ENCODE data around the gene SNRPD3. TPM values are rescaled to one million over a fixed set of nuclear protein-coding genes. Genes with fewer than 3 reads are reported as not detected.

SNRPD3 gene
- total RNA-seq, 1 experiment from 2014 or later = 144 TPM

DNA sequence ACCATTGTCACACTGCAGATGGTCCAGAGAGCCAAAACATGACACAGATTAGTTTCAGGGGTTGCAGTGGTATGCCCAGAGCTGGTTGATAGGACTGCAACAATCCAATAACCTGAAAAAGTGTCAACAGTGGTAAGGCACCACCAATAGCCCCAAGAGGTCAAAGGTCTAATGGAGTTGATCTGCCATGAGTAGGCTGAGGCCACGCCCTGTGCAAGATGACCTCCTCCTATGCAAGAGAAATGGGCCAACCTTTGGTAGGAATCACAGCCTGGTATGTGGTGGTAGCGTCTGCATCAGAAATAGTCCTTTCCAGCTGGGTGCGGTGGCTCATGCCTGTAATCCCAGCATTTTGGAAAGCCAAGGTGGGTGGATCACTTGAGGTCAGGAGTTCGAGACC lies 20.5 kb upstream of the SNRPD3 start:
- no peaks in the 10 kb centered on the region for H3K36me3 ChIP-seq (ENCODE audit: control insufficient read depth in 1 of 2, insufficient read depth in 2 of 2, low read length in 2 of 2)
- no peak for TF ChIP-seq ZFX (IDR thresholded peaks at IDR 0.05)
- TF ChIP-seq, protein P1, sequence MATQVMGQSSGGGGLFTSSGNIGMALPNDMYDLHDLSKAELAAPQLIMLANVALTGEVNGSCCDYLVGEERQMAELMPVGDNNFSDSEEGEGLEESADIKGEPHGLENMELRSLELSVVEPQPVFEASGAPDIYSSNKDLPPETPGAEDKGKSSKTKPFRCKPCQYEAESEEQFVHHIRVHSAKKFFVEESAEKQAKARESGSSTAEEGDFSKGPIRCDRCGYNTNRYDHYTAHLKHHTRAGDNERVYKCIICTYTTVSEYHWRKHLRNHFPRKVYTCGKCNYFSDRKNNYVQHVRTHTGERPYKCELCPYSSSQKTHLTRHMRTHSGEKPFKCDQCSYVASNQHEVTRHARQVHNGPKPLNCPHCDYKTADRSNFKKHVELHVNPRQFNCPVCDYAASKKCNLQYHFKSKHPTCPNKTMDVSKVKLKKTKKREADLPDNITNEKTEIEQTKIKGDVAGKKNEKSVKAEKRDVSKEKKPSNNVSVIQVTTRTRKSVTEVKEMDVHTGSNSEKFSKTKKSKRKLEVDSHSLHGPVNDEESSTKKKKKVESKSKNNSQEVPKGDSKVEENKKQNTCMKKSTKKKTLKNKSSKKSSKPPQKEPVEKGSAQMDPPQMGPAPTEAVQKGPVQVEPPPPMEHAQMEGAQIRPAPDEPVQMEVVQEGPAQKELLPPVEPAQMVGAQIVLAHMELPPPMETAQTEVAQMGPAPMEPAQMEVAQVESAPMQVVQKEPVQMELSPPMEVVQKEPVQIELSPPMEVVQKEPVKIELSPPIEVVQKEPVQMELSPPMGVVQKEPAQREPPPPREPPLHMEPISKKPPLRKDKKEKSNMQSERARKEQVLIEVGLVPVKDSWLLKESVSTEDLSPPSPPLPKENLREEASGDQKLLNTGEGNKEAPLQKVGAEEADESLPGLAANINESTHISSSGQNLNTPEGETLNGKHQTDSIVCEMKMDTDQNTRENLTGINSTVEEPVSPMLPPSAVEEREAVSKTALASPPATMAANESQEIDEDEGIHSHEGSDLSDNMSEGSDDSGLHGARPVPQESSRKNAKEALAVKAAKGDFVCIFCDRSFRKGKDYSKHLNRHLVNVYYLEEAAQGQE (IDR thresholded peaks at IDR 0.05; ENCODE audit: low read depth) = no peak
- TF ChIP-seq, protein P2, sequence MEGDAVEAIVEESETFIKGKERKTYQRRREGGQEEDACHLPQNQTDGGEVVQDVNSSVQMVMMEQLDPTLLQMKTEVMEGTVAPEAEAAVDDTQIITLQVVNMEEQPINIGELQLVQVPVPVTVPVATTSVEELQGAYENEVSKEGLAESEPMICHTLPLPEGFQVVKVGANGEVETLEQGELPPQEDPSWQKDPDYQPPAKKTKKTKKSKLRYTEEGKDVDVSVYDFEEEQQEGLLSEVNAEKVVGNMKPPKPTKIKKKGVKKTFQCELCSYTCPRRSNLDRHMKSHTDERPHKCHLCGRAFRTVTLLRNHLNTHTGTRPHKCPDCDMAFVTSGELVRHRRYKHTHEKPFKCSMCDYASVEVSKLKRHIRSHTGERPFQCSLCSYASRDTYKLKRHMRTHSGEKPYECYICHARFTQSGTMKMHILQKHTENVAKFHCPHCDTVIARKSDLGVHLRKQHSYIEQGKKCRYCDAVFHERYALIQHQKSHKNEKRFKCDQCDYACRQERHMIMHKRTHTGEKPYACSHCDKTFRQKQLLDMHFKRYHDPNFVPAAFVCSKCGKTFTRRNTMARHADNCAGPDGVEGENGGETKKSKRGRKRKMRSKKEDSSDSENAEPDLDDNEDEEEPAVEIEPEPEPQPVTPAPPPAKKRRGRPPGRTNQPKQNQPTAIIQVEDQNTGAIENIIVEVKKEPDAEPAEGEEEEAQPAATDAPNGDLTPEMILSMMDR (IDR thresholded peaks at IDR 0.05 in 2 of 3, conservative IDR thresholded peaks at IDR 0.05 in 1 of 3; ENCODE audit: borderline replicate concordance in 1 of 3, insufficient read depth in 1 of 3, low read depth in 2 of 3, low read length in 2 of 3) = no peak
- no peak for TF ChIP-seq EZH2 (IDR thresholded peaks at IDR 0.05)
- TF ChIP-seq CBX3 (IDR thresholded peaks at IDR 0.05; ENCODE audit: low read depth) = no peak
- TF ChIP-seq EZH2phosphoT487 (IDR thresholded peaks at IDR 0.05; ENCODE audit: borderline replicate concordance) = no peak
- TF ChIP-seq ELF1 (IDR thresholded peaks at IDR 0.05; ENCODE audit: borderline replicate concordance, low read depth) = no peak
- TF ChIP-seq RAD21 (IDR thresholded peaks at IDR 0.05; ENCODE audit: low read depth) = no peak
- TF ChIP-seq ZNF274 (IDR thresholded peaks at IDR 0.05; ENCODE audit: low read depth, low read length) = no peak
- TF ChIP-seq, protein P3, sequence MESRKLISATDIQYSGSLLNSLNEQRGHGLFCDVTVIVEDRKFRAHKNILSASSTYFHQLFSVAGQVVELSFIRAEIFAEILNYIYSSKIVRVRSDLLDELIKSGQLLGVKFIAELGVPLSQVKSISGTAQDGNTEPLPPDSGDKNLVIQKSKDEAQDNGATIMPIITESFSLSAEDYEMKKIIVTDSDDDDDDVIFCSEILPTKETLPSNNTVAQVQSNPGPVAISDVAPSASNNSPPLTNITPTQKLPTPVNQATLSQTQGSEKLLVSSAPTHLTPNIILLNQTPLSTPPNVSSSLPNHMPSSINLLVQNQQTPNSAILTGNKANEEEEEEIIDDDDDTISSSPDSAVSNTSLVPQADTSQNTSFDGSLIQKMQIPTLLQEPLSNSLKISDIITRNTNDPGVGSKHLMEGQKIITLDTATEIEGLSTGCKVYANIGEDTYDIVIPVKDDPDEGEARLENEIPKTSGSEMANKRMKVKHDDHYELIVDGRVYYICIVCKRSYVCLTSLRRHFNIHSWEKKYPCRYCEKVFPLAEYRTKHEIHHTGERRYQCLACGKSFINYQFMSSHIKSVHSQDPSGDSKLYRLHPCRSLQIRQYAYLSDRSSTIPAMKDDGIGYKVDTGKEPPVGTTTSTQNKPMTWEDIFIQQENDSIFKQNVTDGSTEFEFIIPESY (IDR thresholded peaks at IDR 0.05; ENCODE audit: extremely low read depth, insufficient replicate concordance, low read length) = no peak
- no peak for TF ChIP-seq POLR2A (IDR thresholded peaks at IDR 0.05; ENCODE audit: borderline replicate concordance, extremely low read depth, insufficient read depth, insufficient read length)
- TF ChIP-seq YY1 (IDR thresholded peaks at IDR 0.05; ENCODE audit: extremely low read depth, insufficient replicate concordance, low read depth, low read length) = no peak
- no peak overlapping the region for H3K4me2 ChIP-seq (ENCODE audit: low read length)
- no peaks in the 10 kb centered on the region for H3K27me3 ChIP-seq (ENCODE audit: insufficient read depth, low read length)
- no TSS peak for BruUV-seq (replicated peaks)
- H3K79me2 ChIP-seq (ENCODE audit: insufficient read depth, low read length) = no peaks in the 10 kb centered on the region
- DNase-seq (ENCODE audit: low read depth, low spot score) (no peak), ATAC-seq (no peak)
- H3K9me3 ChIP-seq (ENCODE audit: control insufficient read depth in 1 of 2, insufficient read depth in 1 of 2, low read depth in 1 of 2, low read length in 2 of 2) = no peaks in the 10 kb centered on the region
- no peak overlapping the region for H3K4me3 ChIP-seq (replicated peaks in 1 of 2; ENCODE audit: low read depth in 1 of 2, low read length in 2 of 2)
- no peak overlapping the region for H3K9ac ChIP-seq (ENCODE audit: low read length)
- intact Hi-C loops (cut with micrococcal nuclease) = no loop called here
- CTCF ChIA-PET = interaction anchor here (1.2 kb wide), 1 partner anchor 13 kb away, joined by 3 read pairs; no protein-coding TSS in a partner anchor
- no peak overlapping the region for H3K27ac ChIP-seq (ENCODE audit: low read depth, low read length)
- H4K20me1 ChIP-seq (ENCODE audit: insufficient read depth) = no peaks in the 10 kb centered on the region
- RAD21 ChIA-PET (ENCODE audit: low non-redundant PET in 1 of 2, low total read pairs in 2 of 2, uncharacterized antibody in 2 of 2, unreplicated experiment in 2 of 2) = no interaction called here
- H2AFZ ChIP-seq (ENCODE audit: low read depth, low read length, poor library complexity, severe bottlenecking) = no peak overlapping the region
- H3K9me2 ChIP-seq (ENCODE audit: insufficient read depth) = no peaks in the 10 kb centered on the region
- POLR2A ChIA-PET = no interaction called here
- peaks cover 0 to 5% of the 10 kb centered on the region in 2 experiments; a peak in 1 of 4 replicates for H3K4me1 ChIP-seq (ENCODE audit: control insufficient read depth in 1 of 2, insufficient read depth in 2 of 2, low read length in 2 of 2)
